ENCODE measurements around the gene COPZ2.
"Not testable (repeated sequence)": the region's sequence is repeated elsewhere in the genome, so short reads cannot be mapped to it uniquely, and the experiment has no call there.

The COPZ2 gene

DNA sequence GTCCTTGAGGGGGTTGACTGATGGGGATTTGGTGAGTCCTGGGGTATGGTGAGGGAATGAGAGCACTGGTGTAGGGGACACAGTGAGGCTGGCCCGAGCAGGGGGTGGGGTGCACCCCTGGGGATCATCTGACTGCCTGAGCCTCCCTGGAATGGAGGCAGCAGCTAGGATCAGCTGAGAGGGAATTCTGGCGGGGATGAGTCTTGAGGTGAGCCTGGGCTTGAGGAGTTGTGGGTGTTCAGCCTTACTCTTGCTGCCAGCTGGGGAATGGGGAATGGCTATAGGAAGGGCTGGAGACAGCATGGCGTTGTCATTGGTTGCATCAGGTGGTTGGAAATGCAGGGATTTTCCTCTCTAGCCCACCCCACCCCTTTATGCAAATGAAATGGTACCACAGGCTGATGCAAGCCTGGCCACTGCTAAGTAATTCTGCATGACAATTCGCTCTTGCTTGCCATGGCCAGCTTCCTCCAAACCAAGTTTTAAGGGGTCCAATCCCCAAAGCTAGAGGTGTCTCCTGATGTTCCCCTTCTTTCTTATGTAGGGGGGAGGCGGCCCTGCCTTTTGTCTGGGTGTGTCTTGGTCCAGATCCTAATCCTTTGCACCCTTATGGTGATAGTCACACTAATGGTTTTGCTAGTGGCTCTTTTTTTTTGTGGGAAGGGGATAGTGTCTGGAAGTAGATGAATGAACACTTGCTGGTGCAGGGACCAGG lies 18.1 kb upstream of the COPZ2 start:
- DNase-seq: no peak

DNA sequence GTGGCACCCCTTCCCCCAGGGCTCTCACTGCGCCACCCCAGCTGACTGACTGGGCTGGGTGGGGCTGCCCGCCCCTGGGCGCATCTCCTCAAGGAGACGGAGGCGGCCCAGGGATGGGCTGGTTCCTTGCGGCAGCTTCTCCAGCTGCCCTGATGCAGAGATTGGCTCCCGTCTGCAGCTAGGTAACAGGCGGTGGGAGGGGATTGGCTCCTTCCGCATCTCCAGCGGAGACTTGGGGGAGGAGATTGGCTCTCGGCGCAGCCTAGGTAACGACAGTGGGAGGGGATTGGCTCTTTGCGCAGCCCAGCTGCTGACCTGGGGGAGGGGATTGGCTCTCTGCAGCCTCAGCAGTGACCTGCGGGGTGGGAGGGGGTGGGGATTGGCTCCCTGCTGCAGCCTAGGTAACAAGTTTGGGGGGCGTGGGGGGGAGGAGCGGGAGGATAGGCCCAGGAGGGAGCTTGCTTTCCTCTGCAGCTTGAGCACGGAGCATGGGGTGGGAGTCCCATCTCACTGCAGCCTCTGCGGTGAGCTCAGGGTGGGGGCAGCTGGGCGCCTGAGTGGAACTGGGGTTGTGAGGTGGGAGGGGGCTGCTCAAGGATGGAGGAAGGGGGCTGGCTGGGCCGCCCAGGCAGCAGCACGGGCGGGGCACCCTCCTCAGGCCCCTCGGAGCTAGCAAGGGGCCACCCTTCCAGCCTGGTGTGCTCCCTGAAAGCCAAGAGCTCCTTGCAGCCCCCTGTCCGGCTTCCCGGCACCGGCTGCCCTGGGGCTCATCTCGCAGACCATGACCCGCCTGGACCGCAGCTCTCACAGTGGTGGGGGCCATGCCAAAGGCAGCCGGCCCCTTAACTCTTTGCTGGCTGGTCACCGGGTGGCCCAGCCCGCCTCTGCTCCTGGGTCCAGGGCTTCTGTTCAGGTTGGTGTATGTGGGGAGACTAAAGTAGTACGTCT lies 16.9 kb upstream of the COPZ2 start:
- DNase-seq: peak; percentile 94

DNA sequence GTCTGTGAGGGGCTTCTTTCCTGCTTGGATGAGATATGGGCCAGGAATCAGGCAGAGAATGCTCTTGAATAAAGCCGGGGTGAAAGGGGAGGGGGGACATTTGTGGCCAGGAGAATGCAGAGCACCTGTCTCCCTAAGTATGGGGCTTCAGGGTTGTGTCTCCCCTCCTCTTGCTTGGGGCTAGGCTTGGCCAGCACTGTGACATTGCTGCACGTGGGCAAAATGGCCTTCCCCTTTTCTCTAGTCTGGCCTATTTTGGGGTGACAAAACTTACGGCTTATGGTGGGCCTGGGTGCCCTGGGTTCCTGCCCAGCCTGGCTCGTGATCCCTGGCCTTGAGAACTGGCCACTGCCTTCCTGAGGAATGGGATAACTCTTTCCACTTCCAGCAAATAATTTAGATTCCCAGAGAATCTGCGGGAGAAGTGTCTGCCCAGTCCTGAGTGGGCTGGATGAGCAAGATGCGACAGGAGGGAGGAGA lies 16.2 kb upstream of the COPZ2 start:
- DNase-seq: no peak

DNA sequence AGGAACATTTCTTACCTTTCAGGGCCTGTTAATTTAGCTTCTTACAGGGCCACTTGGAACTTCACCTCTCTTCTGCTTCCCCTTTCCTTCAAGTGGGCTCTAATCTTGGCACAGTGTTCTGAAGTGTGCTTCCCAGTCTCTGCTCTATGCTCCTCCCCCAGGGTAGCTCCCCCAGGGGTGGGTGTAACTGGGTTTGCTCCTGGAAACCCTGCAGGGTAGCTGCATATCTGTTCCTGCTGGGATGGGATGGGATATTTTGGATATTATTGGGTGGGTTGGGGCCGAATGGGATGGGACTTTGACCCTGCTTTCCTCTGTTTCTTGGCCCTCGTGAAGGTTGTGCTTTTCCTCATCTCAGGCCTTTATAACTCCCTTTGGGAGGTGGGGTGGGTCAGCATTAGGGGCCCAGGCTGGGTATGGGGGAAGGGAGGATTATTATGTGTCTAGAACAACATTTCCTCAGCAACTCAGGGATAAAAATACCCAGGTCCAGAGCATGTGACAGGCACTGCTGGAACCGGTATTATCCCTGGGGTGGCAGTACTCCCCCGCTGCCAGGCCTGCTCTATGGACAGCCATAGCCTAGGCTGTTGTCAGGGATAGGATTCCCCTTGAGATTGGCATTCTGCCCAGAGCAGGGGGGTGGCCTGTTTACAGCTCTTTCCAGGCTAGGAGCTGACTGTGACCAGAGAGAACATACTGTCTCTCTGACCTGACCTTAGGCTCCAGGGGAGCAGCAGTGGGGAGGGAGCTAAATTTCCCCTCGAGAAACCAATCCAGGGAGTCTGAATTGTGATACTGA lies 15.6 kb upstream of the COPZ2 start:
- peak; percentile 70 for DNase-seq

DNA sequence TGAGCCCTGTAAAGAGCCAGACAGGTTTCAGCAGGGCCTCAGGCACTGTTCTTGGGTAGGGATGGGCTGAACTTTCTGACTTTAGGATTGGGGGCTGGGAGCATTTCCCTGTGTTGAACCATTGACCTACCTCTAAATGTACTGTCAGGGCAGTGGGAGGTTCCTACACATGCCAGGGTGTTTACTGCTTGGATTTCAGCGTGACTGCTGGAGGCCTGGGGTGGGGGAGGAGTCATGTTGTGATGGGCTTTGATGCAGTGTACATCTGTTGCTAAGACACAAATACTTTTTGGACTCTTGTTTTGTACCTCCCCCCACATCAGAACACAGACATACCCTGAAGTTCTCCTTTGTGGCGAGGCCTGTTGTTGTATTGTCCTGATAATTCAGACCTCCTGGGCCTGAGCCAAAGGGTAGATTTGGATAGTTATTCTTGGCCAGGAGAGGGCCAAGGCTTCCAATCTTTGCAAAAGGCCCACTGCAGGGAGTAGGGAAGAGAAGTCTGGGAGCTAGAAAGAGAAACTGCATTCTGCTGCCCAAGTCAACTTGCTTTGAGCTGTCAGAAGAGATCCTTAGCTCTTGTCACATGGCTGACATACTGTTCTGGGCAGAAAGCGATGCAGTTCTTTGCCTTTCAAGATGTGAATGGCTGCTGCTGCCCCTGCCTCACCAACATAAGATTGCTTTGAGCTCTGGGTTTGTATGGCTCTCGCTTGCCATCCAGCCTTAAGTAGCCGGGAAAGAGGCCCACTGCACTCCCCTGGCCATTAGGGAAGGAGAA lies 14.3 kb upstream of the COPZ2 start:
- DNase-seq: no peak

DNA sequence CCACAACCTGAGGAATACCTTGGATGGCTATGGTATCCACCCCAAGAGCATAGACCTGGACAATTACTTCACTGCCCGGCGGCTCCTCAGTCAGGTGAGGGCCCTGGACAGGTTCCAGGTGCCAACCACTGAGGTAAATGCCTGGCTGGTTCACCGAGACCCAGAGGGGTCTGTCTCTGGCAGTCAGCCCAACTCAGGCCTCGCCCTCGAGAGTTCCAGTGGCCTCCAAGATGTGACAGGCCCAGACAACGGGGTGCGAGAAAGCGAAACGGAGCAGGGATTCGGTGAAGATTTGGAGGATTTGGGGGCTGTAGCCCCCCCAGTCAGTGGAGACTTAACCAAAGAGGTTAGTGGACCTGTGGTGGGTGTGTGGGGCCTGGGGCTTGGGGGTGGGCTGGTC lies 13.7 kb upstream of the COPZ2 start:
- no peak for DNase-seq

DNA sequence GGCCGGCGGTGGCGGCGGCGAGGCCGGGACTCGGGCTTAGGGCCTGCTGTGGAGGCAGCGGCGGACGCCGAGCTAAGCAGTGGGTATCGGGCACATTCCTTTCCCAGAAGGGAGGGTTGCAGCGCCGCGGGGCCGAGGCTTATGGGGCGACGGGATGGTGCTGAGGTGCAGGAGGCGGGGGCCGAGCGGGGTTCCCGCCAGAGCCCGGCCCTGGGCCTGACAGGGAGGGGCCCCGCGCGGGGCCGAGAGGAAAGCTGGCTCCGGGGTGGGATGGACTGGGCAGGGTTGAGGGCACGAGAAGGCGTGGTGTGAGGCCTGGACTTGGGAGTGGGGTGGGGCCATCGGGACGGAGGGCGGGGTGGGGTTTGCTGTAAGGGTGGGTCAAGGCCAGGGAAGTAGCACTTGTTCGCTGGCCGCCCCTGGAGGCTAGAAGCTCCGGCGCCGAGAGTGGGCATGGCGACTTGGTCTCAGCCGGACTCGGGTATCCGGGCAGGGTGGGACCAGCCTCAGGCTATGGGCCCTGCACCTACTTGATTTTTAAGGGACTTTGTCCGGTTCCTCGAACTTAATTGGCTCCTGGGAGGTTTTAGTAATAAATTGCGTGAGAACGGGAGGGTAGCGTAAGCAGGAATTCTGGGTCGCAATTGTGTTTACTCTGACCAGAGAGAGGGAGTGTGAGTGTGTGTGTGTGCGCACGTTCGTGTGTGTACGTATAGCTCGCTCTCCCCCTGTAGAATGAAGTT lies 11.0 kb upstream of the COPZ2 start:
- DNase-seq: peak; percentile 63

DNA sequence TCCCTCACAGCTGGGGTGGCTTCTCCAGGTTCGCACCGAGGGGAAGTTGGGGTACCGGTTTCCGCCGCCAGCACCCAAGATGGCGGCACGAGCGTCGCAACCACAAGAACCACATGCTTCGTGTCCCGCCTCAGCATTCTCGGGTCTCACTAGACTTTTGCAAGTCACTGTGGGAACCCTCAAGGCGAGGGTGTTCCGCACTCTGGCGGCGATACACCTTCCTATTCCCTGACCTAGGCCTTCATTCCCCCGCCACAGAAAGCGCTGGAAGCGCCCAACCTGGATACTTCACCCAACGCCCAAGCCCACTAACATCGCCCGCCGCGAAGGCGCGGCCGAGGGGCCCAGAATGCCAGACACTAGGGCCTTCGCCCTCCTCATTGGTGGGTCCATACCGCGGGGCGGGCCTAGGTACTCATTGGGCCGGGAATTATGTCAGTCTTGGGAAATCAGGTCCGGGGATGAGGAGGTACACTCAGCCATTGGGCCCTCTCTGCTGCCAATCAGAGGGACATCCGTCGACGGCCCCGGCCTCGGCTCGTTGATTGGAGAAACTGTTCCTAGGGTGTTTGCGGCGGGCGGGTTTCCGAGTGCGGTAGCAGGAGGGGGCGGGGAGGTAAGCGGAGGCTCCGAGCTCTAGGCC lies 10.3 kb upstream of the COPZ2 start, which contains the start of gene NFE2L1:
Gene NFE2L1 (plus strand): TSS at position 619 of the 643 bp plus-strand sequence. CDS start 2,760 bp downstream, outside the sequence.
- peak; percentile 99 for DNase-seq

DNA sequence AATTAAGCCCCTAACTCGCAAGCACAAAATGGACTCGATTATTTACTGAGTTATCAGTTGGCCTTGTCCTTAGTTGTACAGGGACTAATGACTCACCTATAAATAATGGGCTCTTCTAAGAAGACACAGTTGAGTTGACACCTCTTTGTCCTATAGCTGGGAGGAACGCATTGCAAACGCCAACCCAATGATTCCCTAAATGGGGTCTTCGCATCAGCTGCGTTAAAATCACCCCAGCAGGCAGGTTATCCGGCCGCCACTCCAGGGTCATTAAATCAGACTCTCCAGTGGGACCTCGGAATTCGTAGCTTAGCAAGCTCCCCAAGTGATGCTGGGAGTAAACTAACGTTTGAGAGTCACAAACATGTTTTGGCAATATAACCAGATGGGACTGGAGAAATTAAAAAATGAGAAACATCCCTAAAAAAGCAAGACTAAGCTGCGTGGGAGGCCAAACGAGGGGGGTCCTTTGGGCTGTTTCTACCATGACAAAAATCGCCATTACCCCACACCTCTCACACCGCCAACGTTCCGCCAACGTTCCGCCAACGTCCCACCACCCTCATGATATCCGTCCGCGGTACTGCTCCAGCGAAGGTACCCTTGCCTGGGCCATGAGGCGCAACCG lies 9.6 kb upstream of the COPZ2 start:
- peak; percentile 50 for DNase-seq

DNA sequence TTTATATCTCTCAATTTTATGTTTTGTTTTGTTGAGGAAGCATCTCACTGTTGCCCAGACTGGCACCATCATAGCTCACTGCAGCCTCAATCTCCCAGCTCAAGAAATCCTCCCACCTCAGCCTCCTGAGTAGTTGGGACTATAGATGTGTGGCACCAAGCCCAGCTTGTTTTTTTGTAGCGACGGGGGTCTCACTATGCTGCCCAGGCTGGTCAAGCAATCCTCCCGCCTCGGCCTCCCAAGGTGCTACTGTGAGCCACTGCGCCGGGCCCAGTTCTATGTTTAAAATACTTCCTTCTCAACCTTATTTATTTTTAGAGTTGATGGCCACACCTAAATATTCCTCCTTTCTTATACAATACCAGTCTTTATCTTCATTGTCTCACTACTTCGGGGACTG lies 8.7 kb upstream of the COPZ2 start:
- no peak for DNase-seq

DNA sequence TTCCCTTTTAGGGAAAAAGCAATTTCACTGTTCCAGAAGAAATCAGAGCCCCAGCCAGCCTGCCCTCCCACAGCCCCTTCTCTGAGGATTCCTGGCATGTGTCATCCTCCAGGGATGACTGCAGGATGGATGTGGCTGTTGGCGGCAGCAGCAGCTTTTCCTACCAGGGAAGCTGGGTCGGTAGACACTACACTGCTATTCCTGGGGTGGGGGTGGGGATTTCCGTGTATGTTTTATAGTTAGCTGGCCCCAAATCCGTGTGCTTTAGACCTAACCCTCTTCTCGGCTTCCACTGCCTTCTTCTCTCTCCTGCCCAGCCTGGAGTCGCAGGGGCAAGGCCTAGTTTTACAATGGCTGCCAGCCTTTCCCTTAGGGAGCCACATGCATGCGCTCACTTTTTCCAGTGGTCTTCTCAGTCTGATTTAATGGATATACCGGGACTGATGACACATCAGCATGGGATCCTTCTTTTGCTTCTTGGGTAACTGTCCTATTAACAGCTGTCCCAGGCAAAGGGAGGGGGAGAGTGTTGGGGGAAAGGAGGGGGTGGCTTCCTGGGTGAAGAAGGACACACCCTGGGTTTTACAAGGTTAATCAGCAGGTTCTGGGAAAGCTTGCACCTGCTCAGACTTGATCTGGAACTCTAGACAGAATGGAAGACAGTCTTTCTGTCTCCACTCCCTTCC lies 7.9 kb upstream of the COPZ2 start:
- DNase-seq: no peak

DNA sequence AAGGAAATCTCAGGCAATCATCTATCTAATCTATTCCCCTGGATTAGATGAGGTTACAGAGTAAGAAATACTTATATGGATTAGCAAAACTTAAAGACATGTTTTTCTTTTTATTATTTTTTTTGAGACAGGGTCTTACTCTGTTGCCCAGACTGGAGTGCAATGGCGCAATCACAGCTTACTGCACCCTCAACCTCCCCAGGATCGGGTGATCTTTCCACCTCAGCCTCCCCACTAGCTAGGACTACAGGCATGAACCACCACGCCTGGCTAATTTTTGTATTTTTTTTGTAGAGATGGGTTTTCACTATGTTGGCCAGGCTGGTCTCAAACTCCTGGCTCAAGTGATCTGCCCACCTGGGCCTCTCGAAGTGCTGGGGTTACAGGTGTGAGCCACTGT lies 7.3 kb upstream of the COPZ2 start:
- no peak for DNase-seq

DNA sequence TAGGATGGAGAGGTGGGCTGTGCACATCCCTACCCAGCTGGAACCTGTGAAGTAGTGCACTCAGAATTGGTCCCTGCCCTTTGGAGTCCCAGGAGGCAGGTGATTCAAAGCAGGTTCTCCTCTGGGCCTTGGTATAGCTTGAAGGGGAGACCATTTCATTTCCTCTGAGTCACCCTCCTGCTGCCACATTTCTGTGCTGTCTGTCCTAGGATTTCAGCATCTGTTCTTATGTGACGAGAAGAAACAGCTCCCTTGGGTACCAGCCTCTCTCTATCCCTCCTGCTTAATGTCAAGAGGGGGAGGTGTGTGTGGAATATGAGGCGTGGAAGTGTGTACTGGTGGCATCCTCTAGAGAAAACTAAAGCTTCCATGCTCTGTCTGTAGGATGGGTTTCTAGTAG lies 5.6 kb upstream of the COPZ2 start:
- DNase-seq: no peak

DNA sequence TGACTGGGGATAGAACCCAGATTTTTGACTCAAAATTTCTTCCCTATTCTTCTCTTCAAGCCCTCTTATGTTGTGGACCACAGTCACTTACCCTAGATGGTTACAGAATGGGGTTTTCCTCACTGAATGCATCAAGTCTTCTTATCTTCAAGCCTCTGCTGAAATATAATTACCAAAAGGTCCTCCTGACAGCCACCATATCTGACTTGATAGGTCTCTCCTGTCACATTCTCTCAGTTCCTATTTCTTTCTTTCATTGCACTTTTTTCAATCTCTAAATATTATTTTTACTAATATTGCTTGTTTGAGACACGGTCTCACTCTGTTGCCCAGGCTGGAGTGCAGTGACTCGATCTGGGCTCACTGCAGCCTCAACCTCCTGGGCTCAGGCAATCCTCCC lies 1.1 kb upstream of the COPZ2 start:
- no peak for DNase-seq

DNA sequence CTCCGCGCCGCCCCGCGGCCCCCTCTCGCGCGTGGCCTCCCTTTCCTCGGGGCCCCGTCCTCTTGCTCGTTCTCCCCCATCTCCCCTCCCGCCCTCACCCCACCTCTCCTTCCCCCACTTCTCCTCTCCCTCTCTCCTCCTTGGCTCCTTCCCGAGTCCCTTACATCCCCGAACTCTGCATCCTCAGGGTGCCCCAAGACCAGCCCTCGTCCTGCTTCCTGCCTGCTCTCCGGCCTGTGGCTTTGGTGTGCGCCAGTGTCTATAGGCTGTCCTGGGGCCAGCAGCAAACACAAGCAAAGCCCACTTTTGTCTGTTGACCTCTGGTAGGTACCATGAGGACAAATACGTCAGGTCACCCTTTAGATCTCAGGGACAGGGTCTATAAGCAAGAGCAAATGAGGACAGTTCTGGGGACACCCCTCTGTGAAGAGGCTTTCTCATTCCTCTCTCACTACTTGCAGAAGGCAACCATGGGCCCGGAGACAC lies 284 bp upstream of the COPZ2 start:
- no peak for DNase-seq

DNA sequence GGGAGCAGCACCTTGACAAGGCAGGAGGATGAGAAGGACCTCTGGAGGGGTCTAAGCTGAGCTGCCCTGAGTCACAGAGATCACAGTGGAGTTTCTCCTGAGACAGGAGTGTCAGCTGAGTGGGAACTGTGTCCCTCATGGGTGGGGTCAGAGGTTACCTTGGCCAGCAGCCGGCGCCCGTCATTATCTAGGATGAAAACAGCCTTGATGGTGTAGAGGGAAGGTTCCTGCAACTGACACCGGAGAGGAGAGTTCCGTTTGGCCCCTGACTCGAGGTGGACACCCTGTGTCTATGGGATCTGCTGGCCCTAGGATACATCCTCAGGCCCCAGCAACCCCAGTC lies 933 bp downstream of the COPZ2 start:
- DNase-seq: no peak

DNA sequence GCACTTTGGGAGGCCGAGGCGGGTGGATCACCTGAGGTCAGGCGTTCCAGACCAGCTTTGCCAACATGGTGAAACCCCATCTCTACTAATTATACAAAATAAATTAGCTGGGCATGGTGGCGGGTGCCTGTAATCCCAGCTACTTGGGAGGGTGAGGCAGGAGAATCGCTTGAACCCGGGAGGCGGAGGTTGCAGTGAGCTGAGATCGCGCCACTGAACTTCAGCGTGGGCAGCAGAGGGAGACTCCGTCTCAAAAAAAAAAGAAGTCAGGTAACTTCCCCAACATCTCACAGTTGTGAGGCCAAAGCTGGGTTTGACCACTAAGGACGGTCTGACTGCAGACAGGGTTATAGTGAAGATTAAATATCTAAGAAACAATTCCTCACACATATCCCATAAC lies 2.9 kb downstream of the COPZ2 start:
- not testable (repeated sequence) for DNase-seq

DNA sequence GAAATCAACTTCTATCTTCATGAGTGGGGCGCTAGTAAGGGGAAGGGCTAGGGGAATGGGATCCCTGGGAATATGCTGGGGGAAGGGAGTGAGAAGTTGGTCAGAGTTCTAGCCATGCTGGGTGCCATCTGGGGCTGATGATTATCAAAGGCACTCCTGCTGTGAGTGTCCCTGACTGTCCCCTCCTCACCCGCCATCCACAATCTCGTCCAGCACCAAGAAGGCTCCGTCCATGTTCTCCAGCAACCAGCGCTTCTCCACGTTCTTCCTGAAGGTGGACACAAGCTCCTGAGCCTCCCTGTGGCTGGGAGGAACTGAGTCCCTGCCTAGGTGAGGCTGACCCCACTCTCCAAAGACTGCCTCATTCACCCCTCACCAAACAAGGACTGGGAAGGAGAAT lies 5.6 kb downstream of the COPZ2 start:
- DNase-seq: no peak

DNA sequence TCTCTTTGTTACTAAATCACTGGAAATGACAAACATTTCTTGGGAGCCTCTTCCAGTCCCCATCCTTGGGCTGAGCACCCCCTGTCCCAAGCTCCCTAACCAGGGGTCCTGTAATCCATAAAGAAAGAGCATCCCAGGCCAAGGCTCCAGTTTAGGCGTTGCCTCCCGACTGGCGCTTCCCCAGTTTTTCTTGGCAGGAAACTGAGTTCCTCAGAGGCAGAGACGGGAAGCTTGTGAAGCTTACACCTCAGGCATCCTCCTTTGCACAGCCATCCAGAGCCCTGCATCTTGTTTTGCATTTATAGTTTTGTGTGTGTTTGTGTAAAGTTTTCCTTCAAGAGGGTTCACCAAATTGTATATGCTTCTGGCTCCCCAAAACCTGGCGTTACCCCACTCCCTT lies 7.1 kb downstream of the COPZ2 start:
- no peak for DNase-seq

DNA sequence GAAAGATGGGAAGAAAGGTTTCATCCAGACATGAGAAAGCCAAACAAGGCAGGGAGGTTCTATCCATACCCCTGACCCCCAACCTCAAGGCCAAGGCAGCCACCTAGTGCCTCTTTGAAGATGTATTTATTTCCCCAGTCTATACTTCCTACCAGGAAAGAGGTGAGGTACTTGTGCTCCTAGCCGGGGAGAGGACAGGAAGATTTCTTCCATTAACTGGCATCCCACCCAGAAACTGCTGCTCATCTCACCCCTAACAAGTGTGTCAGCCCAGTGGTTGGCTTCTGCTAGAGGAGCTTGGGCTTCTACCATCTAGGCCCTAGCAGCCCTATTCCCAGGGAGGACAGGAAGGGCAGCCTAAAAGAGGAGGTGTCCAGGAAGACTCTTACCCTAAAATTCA lies 8.9 kb downstream of the COPZ2 start:
- DNase-seq: no peak

All from DMS79 treated with DMSO at 0.1 percent for 48 hours (cell line).